ENCODE data around the gene RNASEH2A. TPM values are rescaled to one million over a fixed set of nuclear protein-coding genes. Genes with fewer than 3 reads are reported as not detected.

The RNASEH2A gene
- polyA plus RNA-seq, 1 donor (not counting 4 experiments of a cell fraction or from before 2014, with no cell fraction given), result 19.7 TPM

- no peak for FAIRE-seq
- no peaks in the 10 kb centered on the region for H3K79me2 ChIP-seq (ENCODE audit: control insufficient read depth, insufficient read depth, low read length)
- H3K4me1 ChIP-seq (ENCODE audit: control insufficient read depth, extremely low read depth, insufficient read depth, low read length), result peaks cover 77% of the 10 kb centered on the region
- peak overlapping the region in 1 of 3 experiments; percentile 33 for H3K4me3 ChIP-seq (ENCODE audit: control insufficient read depth in 2 of 3, extremely low read depth in 1 of 3, insufficient read depth in 2 of 3, low read depth in 1 of 3, low read length in 3 of 3)
- dilution Hi-C loops (cut with MboI; ENCODE audit: extremely low pct_ligation_motif_present, low sequenced_read_pairs), result no loop called here
- H3K27me3 ChIP-seq (ENCODE audit: control insufficient read depth, extremely low read depth, insufficient read depth, low read length), result no peaks in the 10 kb centered on the region
- H3K27ac ChIP-seq (ENCODE audit: control insufficient read depth, insufficient read depth, low read length), result peak overlapping the region; percentile 81
- TF ChIP-seq CTCF (optimal IDR thresholded peaks at IDR 0.05 in 1 of 3, IDR thresholded peaks at IDR 0.05 in 1 of 3, conservative IDR thresholded peaks at IDR 0.05 in 1 of 3; ENCODE audit: extremely low read depth in 1 of 3, insufficient read depth in 2 of 3, low read length in 3 of 3), result no peak
- TF ChIP-seq EZH2 (IDR thresholded peaks at IDR 0.05; ENCODE audit: low read length), result no peak
- no peaks in the 10 kb centered on the region for H3K9me3 ChIP-seq (ENCODE audit: control insufficient read depth, low read depth, low read length)
- DNase-seq (ENCODE audit: low read depth, low spot score), result no peak
- peak overlapping the region; percentile 11 for H2AFZ ChIP-seq (ENCODE audit: control insufficient read depth, low read length)
- peak overlapping the region; percentile 46 for H3K4me2 ChIP-seq (ENCODE audit: control insufficient read depth, extremely low read depth, insufficient read depth, low read depth, low read length)
- no peaks in the 10 kb centered on the region for H3K36me3 ChIP-seq (ENCODE audit: control insufficient read depth in 2 of 2, extremely low read depth in 1 of 2, insufficient read depth in 2 of 2, low read length in 2 of 2)
- no peaks in the 10 kb centered on the region for H4K20me1 ChIP-seq (ENCODE audit: control insufficient read depth, extremely low read depth, insufficient read depth, low read length)
- no peaks in the 10 kb centered on the region for H3K9me1 ChIP-seq (ENCODE audit: control insufficient read depth, extremely low read depth, insufficient read depth, low read length)
- H3K9ac ChIP-seq (ENCODE audit: control insufficient read depth, extremely low read depth, insufficient read depth, low read length), result peak overlapping the region; percentile 63
Measured at GRCh38 chr19:12786141-12786870, 20.1 kb upstream of the RNASEH2A start.

- Histone ChIP-seq H3K36me3 (ENCODE audit: control insufficient read depth in 2 of 2, extremely low read depth in 1 of 2, insufficient read depth in 2 of 2, low read length in 2 of 2) (no peaks in the 10 kb centered on the region), H3K9me3 (ENCODE audit: control insufficient read depth, low read depth, low read length) (no peaks in the 10 kb centered on the region), H3K9ac (ENCODE audit: control insufficient read depth, extremely low read depth, insufficient read depth, low read length) (no peak overlapping the region), H3K4me2 (ENCODE audit: control insufficient read depth, extremely low read depth, insufficient read depth, low read depth, low read length) (peak overlapping the region; percentile 46), H4K20me1 (ENCODE audit: control insufficient read depth, extremely low read depth, insufficient read depth, low read length) (peaks cover 3% of the 10 kb centered on the region), H3K9me1 (ENCODE audit: control insufficient read depth, extremely low read depth, insufficient read depth, low read length) (no peaks in the 10 kb centered on the region), H3K27ac (ENCODE audit: control insufficient read depth, insufficient read depth, low read length) (peak overlapping the region; percentile 81), H3K79me2 (ENCODE audit: control insufficient read depth, insufficient read depth, low read length) (peaks cover 6% of the 10 kb centered on the region), H3K4me3 (ENCODE audit: control insufficient read depth in 2 of 3, extremely low read depth in 1 of 3, insufficient read depth in 2 of 3, low read depth in 1 of 3, low read length in 3 of 3) (no peak overlapping the region), H3K4me1 (ENCODE audit: control insufficient read depth, extremely low read depth, insufficient read depth, low read length) (peaks cover 73% of the 10 kb centered on the region), H3K27me3 (ENCODE audit: control insufficient read depth, extremely low read depth, insufficient read depth, low read length) (no peaks in the 10 kb centered on the region), H2AFZ (ENCODE audit: control insufficient read depth, low read length) (no peak overlapping the region)
- dilution Hi-C loops (cut with MboI; ENCODE audit: extremely low pct_ligation_motif_present, low sequenced_read_pairs), result no loop called here
- TF ChIP-seq CTCF (optimal IDR thresholded peaks at IDR 0.05 in 1 of 3, IDR thresholded peaks at IDR 0.05 in 1 of 3, conservative IDR thresholded peaks at IDR 0.05 in 1 of 3; ENCODE audit: extremely low read depth in 1 of 3, insufficient read depth in 2 of 3, low read length in 3 of 3) (no peak), EZH2 (IDR thresholded peaks at IDR 0.05; ENCODE audit: low read length) (no peak)
- DNase-seq (ENCODE audit: low read depth, low spot score), result no peak
- no peak for FAIRE-seq
Measured at GRCh38 chr19:12786952-12787351, 19.4 kb upstream of the RNASEH2A start.
